Parathyroid adenoma (tissue), 2 donors: ENCODE measurements around the gene LBP.

Source experiments
- H2AFZ ChIP-seq: fragments of 300-600 bp; sonication (generic); one replicate; pipeline ENCODE4 v1.7.0; 2017; ENCODE audit warnings: antibody characterized with exemption, mild to moderate bottlenecking
- H3K27ac ChIP-seq: fragments of 300-600 bp; sonication (generic); one replicate; pipeline ENCODE4 v1.7.0; 2017
- H3K27me3 ChIP-seq: fragments of 300-600 bp; sonication (generic); one replicate; pipeline ENCODE4 v1.7.0; 2017; ENCODE audit warnings: low read length; ENCODE audit not compliant: control insufficient read depth, insufficient read depth
- H3K36me3 ChIP-seq: fragments of 300-600 bp; sonication (generic); one replicate; pipeline ENCODE4 v1.7.0; 2017; ENCODE audit warnings: low read length; ENCODE audit not compliant: control insufficient read depth, insufficient read depth
- H3K4me1 ChIP-seq: fragments of 300-600 bp; sonication (generic); one replicate; pipeline ENCODE4 v1.7.0; 2017; ENCODE audit warnings: control low read depth
- H3K4me2 ChIP-seq: fragments of 300-600 bp; sonication (generic); one replicate; pipeline ENCODE4 v1.7.0; 2017; ENCODE audit warnings: low read length
- H3K4me3 ChIP-seq: fragments of 300-600 bp; sonication (generic); one replicate; pipeline ENCODE4 v1.7.0; 2017; ENCODE audit warnings: low read depth, low read length
- H3K79me2 ChIP-seq: fragments of 300-600 bp; sonication (generic); one replicate; pipeline ENCODE4 v1.7.0; 2017; ENCODE audit warnings: control low read depth
- H3K9ac ChIP-seq: fragments of 300-600 bp; sonication (generic); one replicate; pipeline ENCODE4 v1.7.0; 2017; ENCODE audit warnings: mild to moderate bottlenecking
- H3K9me3 ChIP-seq: fragments of 300-600 bp; sonication (generic); one replicate; pipeline ENCODE4 v1.7.0; 2017; ENCODE audit warnings: low read length; ENCODE audit not compliant: control insufficient read depth
- TF ChIP-seq, protein P1 (sequence below): fragments of 300-600 bp; sonication (generic); IDR thresholded peaks from one replicate; pipeline ENCODE4 v1.7.0; 2017; ENCODE audit warnings: antibody characterized with exemption, mild to moderate bottlenecking
- donor health status: primary hyperparathyroidism.

Gene LBP

DNA sequence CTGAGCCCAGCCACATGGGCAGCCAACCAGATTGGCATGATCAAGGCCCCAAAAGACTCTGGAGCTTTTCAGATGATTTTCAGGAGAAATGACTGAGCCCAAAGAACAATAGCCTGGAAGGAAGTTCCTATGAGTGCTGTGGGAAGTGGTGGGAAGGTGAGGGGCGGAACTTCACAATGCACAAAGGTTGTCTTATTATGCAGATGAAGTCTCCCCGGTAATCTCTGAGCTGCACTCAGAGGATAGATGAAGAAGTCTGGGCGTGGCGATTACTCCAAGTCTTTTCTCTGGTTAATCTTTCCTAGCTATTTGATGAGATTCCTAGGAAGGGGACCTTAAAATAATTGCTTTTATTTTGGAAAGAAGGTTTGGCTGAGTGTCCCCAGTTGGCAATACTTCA lies 36.9 kb downstream of the LBP start:
- H3K4me3 ChIP-seq: no peak overlapping the region
- no peaks in the 10 kb centered on the region for H3K27me3 ChIP-seq
- no peak overlapping the region for H3K4me2 ChIP-seq
- no peak overlapping the region for H2AFZ ChIP-seq
- no peak overlapping the region for H3K27ac ChIP-seq
- H3K9ac ChIP-seq: no peak overlapping the region
- H3K4me1 ChIP-seq: no peaks in the 10 kb centered on the region
- H3K36me3 ChIP-seq: no peaks in the 10 kb centered on the region
- no peaks in the 10 kb centered on the region for H3K79me2 ChIP-seq
- H3K9me3 ChIP-seq: no peaks in the 10 kb centered on the region
- TF ChIP-seq, protein P1, sequence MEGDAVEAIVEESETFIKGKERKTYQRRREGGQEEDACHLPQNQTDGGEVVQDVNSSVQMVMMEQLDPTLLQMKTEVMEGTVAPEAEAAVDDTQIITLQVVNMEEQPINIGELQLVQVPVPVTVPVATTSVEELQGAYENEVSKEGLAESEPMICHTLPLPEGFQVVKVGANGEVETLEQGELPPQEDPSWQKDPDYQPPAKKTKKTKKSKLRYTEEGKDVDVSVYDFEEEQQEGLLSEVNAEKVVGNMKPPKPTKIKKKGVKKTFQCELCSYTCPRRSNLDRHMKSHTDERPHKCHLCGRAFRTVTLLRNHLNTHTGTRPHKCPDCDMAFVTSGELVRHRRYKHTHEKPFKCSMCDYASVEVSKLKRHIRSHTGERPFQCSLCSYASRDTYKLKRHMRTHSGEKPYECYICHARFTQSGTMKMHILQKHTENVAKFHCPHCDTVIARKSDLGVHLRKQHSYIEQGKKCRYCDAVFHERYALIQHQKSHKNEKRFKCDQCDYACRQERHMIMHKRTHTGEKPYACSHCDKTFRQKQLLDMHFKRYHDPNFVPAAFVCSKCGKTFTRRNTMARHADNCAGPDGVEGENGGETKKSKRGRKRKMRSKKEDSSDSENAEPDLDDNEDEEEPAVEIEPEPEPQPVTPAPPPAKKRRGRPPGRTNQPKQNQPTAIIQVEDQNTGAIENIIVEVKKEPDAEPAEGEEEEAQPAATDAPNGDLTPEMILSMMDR: no peak

DNA sequence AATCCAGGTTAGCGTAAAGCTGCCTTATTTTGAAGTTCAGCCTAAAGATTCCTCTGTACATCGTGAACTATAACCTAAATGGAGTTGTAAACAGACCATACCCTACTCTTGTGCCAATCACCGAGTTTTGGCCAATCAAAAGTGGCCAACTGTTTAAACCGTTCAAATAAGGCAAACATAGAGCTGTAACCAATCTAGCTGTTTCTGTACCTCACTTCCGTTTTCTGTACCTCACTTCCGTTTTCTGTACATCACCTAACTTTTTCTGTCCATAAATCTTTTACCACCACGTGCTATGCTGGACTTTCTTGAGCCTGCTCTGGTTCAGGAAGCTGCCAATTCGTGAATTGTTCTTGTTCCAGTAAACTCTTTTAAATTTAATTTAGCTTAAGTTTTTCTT lies 39.7 kb downstream of the LBP start:
- Histone ChIP-seq H3K27me3 (no peaks in the 10 kb centered on the region), H3K79me2 (no peaks in the 10 kb centered on the region), H3K36me3 (no peaks in the 10 kb centered on the region), H3K4me3 (no peak overlapping the region), H3K27ac (no peak overlapping the region), H3K4me2 (no peak overlapping the region), H3K9me3 (no peaks in the 10 kb centered on the region), H3K9ac (no peak overlapping the region), H2AFZ (no peak overlapping the region), H3K4me1 (no peaks in the 10 kb centered on the region)
- TF ChIP-seq, protein P1: no peak

DNA sequence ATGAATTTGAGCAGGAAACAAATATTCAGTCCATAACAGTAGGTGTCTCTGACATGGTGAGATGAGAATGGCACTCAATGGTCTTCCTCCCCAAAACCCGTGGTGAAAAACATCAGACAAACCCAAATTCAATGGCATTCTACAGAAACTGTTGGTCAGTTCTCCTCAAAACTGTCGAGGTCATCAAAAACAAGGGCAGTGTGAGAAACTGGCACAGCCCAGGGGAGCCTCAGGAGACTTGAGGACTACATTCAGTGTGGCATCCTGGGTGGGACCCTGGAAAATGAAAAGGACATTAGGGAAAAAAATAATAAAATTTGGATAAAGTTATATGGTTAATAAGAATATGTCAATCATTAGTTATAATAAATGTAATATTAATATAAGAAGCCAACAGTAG lies 40.6 kb downstream of the LBP start:
- no peaks in the 10 kb centered on the region for H3K9me3 ChIP-seq
- H2AFZ ChIP-seq: no peak overlapping the region
- H3K4me2 ChIP-seq: no peak overlapping the region
- no peaks in the 10 kb centered on the region for H3K4me1 ChIP-seq
- H3K4me3 ChIP-seq: no peak overlapping the region
- no peaks in the 10 kb centered on the region for H3K36me3 ChIP-seq
- TF ChIP-seq, protein P1: no peak
- H3K9ac ChIP-seq: no peak overlapping the region
- H3K27me3 ChIP-seq: no peaks in the 10 kb centered on the region
- H3K79me2 ChIP-seq: no peaks in the 10 kb centered on the region
- H3K27ac ChIP-seq: no peak overlapping the region

DNA sequence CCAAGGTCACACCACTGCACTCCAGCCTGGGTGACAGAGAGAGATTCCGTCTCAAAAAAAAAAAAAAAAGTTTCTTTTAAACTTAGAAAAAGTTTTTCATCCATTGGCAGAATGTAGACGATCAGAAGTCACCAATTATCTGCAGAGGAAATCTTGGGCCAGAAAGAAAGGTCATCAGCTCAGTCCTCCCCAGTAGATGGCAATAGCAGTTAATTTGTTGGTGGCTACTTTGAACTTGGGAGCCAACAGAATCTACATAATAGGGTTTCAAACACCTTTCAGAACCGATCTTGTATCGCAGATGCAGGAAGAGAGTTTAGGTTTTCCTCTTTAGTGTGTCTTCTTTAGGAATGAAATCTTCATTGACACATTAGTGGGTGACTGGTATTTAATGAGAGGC lies 41.7 kb downstream of the LBP start:
- Histone ChIP-seq H3K9ac (no peak overlapping the region), H3K36me3 (no peaks in the 10 kb centered on the region), H3K4me3 (no peak overlapping the region), H3K4me2 (no peak overlapping the region), H3K4me1 (no peaks in the 10 kb centered on the region), H3K27ac (no peak overlapping the region), H3K9me3 (no peaks in the 10 kb centered on the region), H2AFZ (no peak overlapping the region), H3K27me3 (no peaks in the 10 kb centered on the region), H3K79me2 (no peaks in the 10 kb centered on the region)
- TF ChIP-seq, protein P1: no peak

DNA sequence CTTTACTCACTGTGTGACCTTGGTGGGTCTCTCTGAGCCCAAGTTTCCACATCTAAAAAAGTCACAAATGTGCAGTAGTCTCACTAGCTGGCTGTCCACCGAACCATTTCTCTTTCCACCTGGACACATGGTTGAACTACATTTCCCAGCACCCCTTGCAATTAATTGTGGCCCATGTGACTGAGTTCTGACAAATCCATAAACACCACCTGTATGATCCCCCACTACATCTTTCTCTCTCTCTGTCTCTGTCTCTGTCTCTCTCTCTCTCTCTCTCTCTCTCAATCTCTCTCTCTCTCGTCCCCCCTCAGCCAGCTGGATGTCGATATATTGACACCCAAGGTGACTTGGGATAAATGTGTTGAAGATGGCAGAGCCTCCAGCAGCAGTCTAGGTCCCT lies 46.1 kb downstream of the LBP start:
- Histone ChIP-seq H3K4me3 (no peak overlapping the region), H3K9me3 (no peaks in the 10 kb centered on the region), H3K4me2 (no peak overlapping the region), H3K27ac (no peak overlapping the region), H2AFZ (no peak overlapping the region), H3K79me2 (no peaks in the 10 kb centered on the region), H3K4me1 (no peaks in the 10 kb centered on the region), H3K27me3 (no peaks in the 10 kb centered on the region), H3K9ac (no peak overlapping the region), H3K36me3 (no peaks in the 10 kb centered on the region)
- TF ChIP-seq, protein P1: no peak
